ENCODE results near the gene NHLRC4. TPM values are rescaled to one million over a fixed set of nuclear protein-coding genes. Genes with fewer than 3 reads are reported as not detected.

The NHLRC4 gene
- total and polyA plus RNA-seq, 7 experiments from 2014 or later = 1.6 to 5.8 (median 4.6) TPM

GRCh38 chr16:574021-574760 is 7.4 kb downstream of the NHLRC4 start:
- no peaks in the 10 kb centered on the region for H3K27me3 ChIP-seq (ENCODE audit: control insufficient read depth in 2 of 2, insufficient read depth in 2 of 2, low read length in 2 of 2)
- H3K36me3 Mint-ChIP-seq = no peaks in the 10 kb centered on the region

GRCh38 chr16:575354-576196 is 8.8 kb downstream of the NHLRC4 start:
- peaks cover 0 to 4% (median 0%) of the 10 kb centered on the region in 11 donors for H3K9me3 Mint-ChIP-seq
- Histone ChIP-seq H3K4me3 (ENCODE audit: low read length) (no peak overlapping the region), H3K27me3 (ENCODE audit: control insufficient read depth in 2 of 2, insufficient read depth in 2 of 2, low read length in 2 of 2) (no peaks in the 10 kb centered on the region), H3K36me3 (ENCODE audit: control insufficient read depth in 2 of 3, insufficient read depth in 3 of 3, low read length in 3 of 3) (peaks cover 0 to 30% (median 0%) of the 10 kb centered on the region in 3 experiments), H3K27ac (ENCODE audit: low read depth, low read length) (no peak overlapping the region), H3K9me3 (ENCODE audit: control insufficient read depth in 2 of 3, low read length in 3 of 3) (no peaks in the 10 kb centered on the region), H3K4me1 (ENCODE audit: control insufficient read depth in 2 of 2, insufficient read depth in 2 of 2, low read length in 2 of 2) (no peaks in the 10 kb centered on the region)
- ATAC-seq = no peak
- H3K4me1 Mint-ChIP-seq = peaks cover 11 to 22% (median 15%) of the 10 kb centered on the region in 7 donors
- H3K36me3 Mint-ChIP-seq = no peaks in the 10 kb centered on the region
- H3K27ac Mint-ChIP-seq = no peak overlapping the region
- ChIA-PET CTCF (no interaction called here), POLR2A (interaction anchor here (0.5 to 1.1 kb wide), 2 partner anchors 12 to 13 kb away, joined by 3 read pairs; no protein-coding TSS in a partner anchor)
- intact Hi-C loops (cut with micrococcal nuclease) = no loop called here
- no peak for DNase-seq
- H3K27me3 Mint-ChIP-seq = no peaks in the 10 kb centered on the region
- no peak overlapping the region for H3K4me3 Mint-ChIP-seq

More at GRCh38 chr16:574021-574760, 7.4 kb downstream of the NHLRC4 start:
- Mint-ChIP-seq H3K9me3 (peaks cover 0 to 4% (median 0%) of the 10 kb centered on the region in 11 donors), H3K27ac (no peak overlapping the region), H3K4me3 (no peak overlapping the region), H3K27me3 (no peaks in the 10 kb centered on the region), H3K4me1 (peaks cover 15 to 26% (median 19%) of the 10 kb centered on the region in 7 donors)
- peaks cover 2 to 3% of the 10 kb centered on the region in 2 donors for H3K4me1 ChIP-seq (ENCODE audit: control insufficient read depth in 2 of 2, insufficient read depth in 2 of 2, low read length in 2 of 2)
- ATAC-seq (no peak), DNase-seq (no peak)
- H3K4me3 ChIP-seq (ENCODE audit: low read length) = no peak overlapping the region
- ChIA-PET POLR2A (interaction anchor here (1.2 kb wide), 1 partner anchor 16 kb away, joined by 3 read pairs; the partner anchor contains the start of gene RAB40C), CTCF (no interaction called here)
- intact Hi-C loops (cut with micrococcal nuclease) = no loop called here
- H3K27ac ChIP-seq (ENCODE audit: low read depth, low read length) = no peak overlapping the region
- H3K9me3 ChIP-seq (ENCODE audit: control insufficient read depth in 2 of 3, low read length in 3 of 3) = no peaks in the 10 kb centered on the region
- H3K36me3 ChIP-seq (ENCODE audit: control insufficient read depth in 2 of 3, insufficient read depth in 3 of 3, low read length in 3 of 3) = peaks cover 0 to 30% (median 0%) of the 10 kb centered on the region in 3 experiments

- intact Hi-C loops (cut with micrococcal nuclease) = no loop called here
- no peaks in the 10 kb centered on the region for H3K36me3 Mint-ChIP-seq
- Histone ChIP-seq H3K4me3 (ENCODE audit: low read length) (no peak overlapping the region), H3K36me3 (ENCODE audit: control insufficient read depth in 2 of 3, insufficient read depth in 3 of 3, low read length in 3 of 3) (peaks cover 0 to 30% (median 0%) of the 10 kb centered on the region in 3 experiments), H3K4me1 (ENCODE audit: control insufficient read depth in 2 of 2, insufficient read depth in 2 of 2, low read length in 2 of 2) (no peaks in the 10 kb centered on the region), H3K9me3 (ENCODE audit: control insufficient read depth in 2 of 3, low read length in 3 of 3) (no peaks in the 10 kb centered on the region), H3K27me3 (ENCODE audit: control insufficient read depth in 2 of 2, insufficient read depth in 2 of 2, low read length in 2 of 2) (no peaks in the 10 kb centered on the region), H3K27ac (ENCODE audit: low read depth, low read length) (no peak overlapping the region)
- no peak for ATAC-seq
- no peak for DNase-seq
- no peaks in the 10 kb centered on the region for H3K27me3 Mint-ChIP-seq
- ChIA-PET POLR2A (interaction anchor here (1.1 to 1.3 kb wide), 2 partner anchors 9 to 12 kb away, joined by 3 to 4 read pairs; no protein-coding TSS in a partner anchor), CTCF (interaction anchor here (1.0 kb wide), 1 partner anchor 24 kb away, joined by 10 read pairs; no protein-coding TSS in a partner anchor)
- H3K9me3 Mint-ChIP-seq = peaks cover 0 to 2% (median 0%) of the 10 kb centered on the region in 11 donors
- H3K4me1 Mint-ChIP-seq = peaks cover 4 to 15% (median 8%) of the 10 kb centered on the region in 7 donors
- H3K27ac Mint-ChIP-seq = peak overlapping the region in 1 of 9 donors; percentile 48
- H3K4me3 Mint-ChIP-seq = no peak overlapping the region
These were observed 9.5 kb downstream of the NHLRC4 start for GRCh38 chr16:576197-576822.

GRCh38 chr16:576823-577201 is 10.0 kb downstream of the NHLRC4 start:
- no peaks in the 10 kb centered on the region for H3K27me3 Mint-ChIP-seq
- ATAC-seq (no peak), DNase-seq (no peak)
- no peaks in the 10 kb centered on the region for H3K9me3 Mint-ChIP-seq
- H3K4me3 ChIP-seq (ENCODE audit: low read length) = no peak overlapping the region
- H3K36me3 Mint-ChIP-seq = no peaks in the 10 kb centered on the region
- POLR2A ChIA-PET = interaction anchor here (1.1 to 1.3 kb wide), 2 partner anchors 9 to 12 kb away, joined by 3 to 4 read pairs; no protein-coding TSS in a partner anchor
- intact Hi-C loops (cut with micrococcal nuclease) = no loop called here
- H3K4me1 Mint-ChIP-seq = peaks cover 0 to 10% (median 3%) of the 10 kb centered on the region in 7 donors
- peak overlapping the region in 2 of 9 donors; percentile 48 to 67 for H3K27ac Mint-ChIP-seq
- CTCF ChIA-PET = interaction anchor here (1.0 kb wide), 1 partner anchor 24 kb away, joined by 10 read pairs; no protein-coding TSS in a partner anchor
- H3K27ac ChIP-seq (ENCODE audit: low read depth, low read length) = no peak overlapping the region
- H3K4me3 Mint-ChIP-seq = no peak overlapping the region
- no peaks in the 10 kb centered on the region for H3K4me1 ChIP-seq (ENCODE audit: control insufficient read depth in 2 of 2, insufficient read depth in 2 of 2, low read length in 2 of 2)
- peaks cover 0 to 30% (median 0%) of the 10 kb centered on the region in 3 experiments for H3K36me3 ChIP-seq (ENCODE audit: control insufficient read depth in 2 of 3, insufficient read depth in 3 of 3, low read length in 3 of 3)
- no peaks in the 10 kb centered on the region for H3K9me3 ChIP-seq (ENCODE audit: control insufficient read depth in 2 of 3, low read length in 3 of 3)
- H3K27me3 ChIP-seq (ENCODE audit: control insufficient read depth in 2 of 2, insufficient read depth in 2 of 2, low read length in 2 of 2) = no peaks in the 10 kb centered on the region

- H3K4me1 ChIP-seq (ENCODE audit: control insufficient read depth in 2 of 2, insufficient read depth in 2 of 2, low read length in 2 of 2) = no peaks in the 10 kb centered on the region
- ChIA-PET CTCF (no interaction called here), POLR2A (no interaction called here)
- DNase-seq (no peak), ATAC-seq (no peak)
- no peaks in the 10 kb centered on the region for H3K27me3 ChIP-seq (ENCODE audit: control insufficient read depth in 2 of 2, insufficient read depth in 2 of 2, low read length in 2 of 2)
- H3K4me3 ChIP-seq (ENCODE audit: low read length) = no peak overlapping the region
- intact Hi-C loops (cut with micrococcal nuclease) = no loop called here
- Mint-ChIP-seq H3K27me3 (no peaks in the 10 kb centered on the region), H3K9me3 (no peaks in the 10 kb centered on the region), H3K4me3 (peak overlapping the region in 1 of 10 donors; percentile 11), H3K27ac (no peak overlapping the region), H3K36me3 (no peaks in the 10 kb centered on the region), H3K4me1 (peaks cover 0 to 6% (median 0%) of the 10 kb centered on the region in 7 donors)
- no peak overlapping the region for H3K27ac ChIP-seq (ENCODE audit: low read depth, low read length)
- no peaks in the 10 kb centered on the region for H3K9me3 ChIP-seq (ENCODE audit: control insufficient read depth in 2 of 3, low read length in 3 of 3)
- peaks cover 0 to 26% (median 0%) of the 10 kb centered on the region in 3 experiments for H3K36me3 ChIP-seq (ENCODE audit: control insufficient read depth in 2 of 3, insufficient read depth in 3 of 3, low read length in 3 of 3)
These were observed 11.0 kb downstream of the NHLRC4 start for GRCh38 chr16:577796-578195.

GRCh38 chr16:578232-578869 is 11.5 kb downstream of the NHLRC4 start:
- ATAC-seq (no peak), DNase-seq (no peak)
- intact Hi-C loops (cut with micrococcal nuclease) = no loop called here
- H3K9me3 Mint-ChIP-seq = no peaks in the 10 kb centered on the region
- Histone ChIP-seq H3K4me3 (ENCODE audit: low read length) (no peak overlapping the region), H3K9me3 (ENCODE audit: control insufficient read depth in 2 of 3, low read length in 3 of 3) (no peaks in the 10 kb centered on the region), H3K27me3 (ENCODE audit: control insufficient read depth in 2 of 2, insufficient read depth in 2 of 2, low read length in 2 of 2) (no peaks in the 10 kb centered on the region), H3K4me1 (ENCODE audit: control insufficient read depth in 2 of 2, insufficient read depth in 2 of 2, low read length in 2 of 2) (no peaks in the 10 kb centered on the region), H3K27ac (ENCODE audit: low read depth, low read length) (no peak overlapping the region), H3K36me3 (ENCODE audit: control insufficient read depth in 2 of 3, insufficient read depth in 3 of 3, low read length in 3 of 3) (peaks cover 0 to 21% (median 0%) of the 10 kb centered on the region in 3 experiments)
- peak overlapping the region in 1 of 10 donors; percentile 11 for H3K4me3 Mint-ChIP-seq
- H3K27me3 Mint-ChIP-seq = no peaks in the 10 kb centered on the region
- H3K4me1 Mint-ChIP-seq = peaks cover 0 to 6% (median 0%) of the 10 kb centered on the region in 7 donors
- CTCF ChIA-PET = no interaction called here
- POLR2A ChIA-PET = no interaction called here
- no peaks in the 10 kb centered on the region for H3K36me3 Mint-ChIP-seq
- no peak overlapping the region for H3K27ac Mint-ChIP-seq

Data from naive thymus-derived CD4-positive, alpha-beta T cell (primary cell).